WI38 (cell line): ENCODE results near the gene MED27.

Source experiments
- H3K4me3 ChIP-seq: 2 replicates; pipeline ENCODE4 v1.5.1; 2011; ENCODE audit warnings: low read depth, mild to moderate bottlenecking, control low read depth, low read length
- CTCF ChIP-seq: IDR thresholded peaks from 2 replicates; pipeline ENCODE4 v1.5.1; 2012; ENCODE audit warnings: low read depth, mild to moderate bottlenecking, control low read depth, low read length

MED27 gene

GRCh38 chr9:131854896-131855613 is 224.6 kb downstream of the MED27 start:
- no peak for TF ChIP-seq CTCF

GRCh38 chr9:131854334-131854733 is 225.3 kb downstream of the MED27 start:
- no peak for TF ChIP-seq CTCF
- no peak overlapping the region for H3K4me3 ChIP-seq

More at GRCh38 chr9:131854896-131855613, 224.6 kb downstream of the MED27 start:
- no peak overlapping the region for H3K4me3 ChIP-seq

- TF ChIP-seq CTCF, result no peak
- no peak overlapping the region for H3K4me3 ChIP-seq
These were observed 226.2 kb downstream of the MED27 start for GRCh38 chr9:131853434-131853833.

- no peak overlapping the region for H3K4me3 ChIP-seq
- no peak for TF ChIP-seq CTCF
These were observed 228.3 kb downstream of the MED27 start for GRCh38 chr9:131851414-131851813.

- H3K4me3 ChIP-seq, result no peak overlapping the region
- no peak for TF ChIP-seq CTCF
These were observed 230.3 kb downstream of the MED27 start for GRCh38 chr9:131849391-131849790.

GRCh38 chr9:131848570-131849160 is 231.0 kb downstream of the MED27 start:
- H3K4me3 ChIP-seq, result no peak overlapping the region
- no peak for TF ChIP-seq CTCF

GRCh38 chr9:131847665-131848354 is 231.9 kb downstream of the MED27 start:
- no peak for TF ChIP-seq CTCF
- H3K4me3 ChIP-seq, result no peak overlapping the region
